Fibroblast of upper back skin (primary cell): Measurements from ENCODE around the gene CORO2B.

ENCODE experiments used
- DNase-seq: peaks from one replicate; pipeline ENCODE4 v3.0.0-alpha.2; 2013

The CORO2B gene

GRCh38 chr15:68681836-68682235 is 103.0 kb downstream of the CORO2B start:
- DNase-seq: no peak

- no peak for DNase-seq
Observed at GRCh38 chr15:68682330-68682729, 103.5 kb downstream of the CORO2B start.

GRCh38 chr15:68683026-68683425 is 104.2 kb downstream of the CORO2B start:
- DNase-seq: no peak

- no peak for DNase-seq
Observed at GRCh38 chr15:68683551-68683950, 104.8 kb downstream of the CORO2B start.

- DNase-seq: no peak
Observed at GRCh38 chr15:68684476-68684875, 105.7 kb downstream of the CORO2B start.

- DNase-seq: no peak
Observed at GRCh38 chr15:68687136-68687735, 108.4 kb downstream of the CORO2B start.

- peak; percentile 25 for DNase-seq
Observed at GRCh38 chr15:68691705-68692104, 112.9 kb downstream of the CORO2B start.

- DNase-seq: peak; percentile 49
Observed at GRCh38 chr15:68693071-68693470, 114.3 kb downstream of the CORO2B start.

- DNase-seq: no peak
Observed at GRCh38 chr15:68694111-68694510, 115.3 kb downstream of the CORO2B start.

GRCh38 chr15:68695061-68695595 is 116.3 kb downstream of the CORO2B start:
- DNase-seq: no peak

- peak; percentile 38 for DNase-seq
Observed at GRCh38 chr15:68696414-68697363, 117.9 kb downstream of the CORO2B start.

- no peak for DNase-seq
Observed at GRCh38 chr15:68697711-68698690, 119.2 kb downstream of the CORO2B start.

- no peak for DNase-seq
Observed at GRCh38 chr15:68698708-68699107, 119.9 kb downstream of the CORO2B start.

- no peak for DNase-seq
Observed at GRCh38 chr15:68699124-68699880, 120.5 kb downstream of the CORO2B start.

GRCh38 chr15:68699881-68700454 is 121.2 kb downstream of the CORO2B start:
- no peak for DNase-seq

- peak; percentile 56 for DNase-seq
Observed at GRCh38 chr15:68700455-68701123, 121.8 kb downstream of the CORO2B start.

- DNase-seq: no peak
Observed at GRCh38 chr15:68701886-68702285, 123.1 kb downstream of the CORO2B start.

- peak; percentile 20 for DNase-seq
Observed at GRCh38 chr15:68704496-68705021, 125.8 kb downstream of the CORO2B start.

- DNase-seq: no peak
Observed at GRCh38 chr15:68706256-68706655, 127.5 kb downstream of the CORO2B start.

GRCh38 chr15:68706931-68707330 is 128.1 kb downstream of the CORO2B start:
- no peak for DNase-seq

- DNase-seq: no peak
Observed at GRCh38 chr15:68707386-68707785, 128.6 kb downstream of the CORO2B start.
